ENCODE results near the gene RNF214. TPM values are rescaled to one million over a fixed set of nuclear protein-coding genes. Genes with fewer than 3 reads are reported as not detected.
"Not testable (repeated sequence)": the region's sequence is repeated elsewhere in the genome, so short reads cannot be mapped to it uniquely, and the experiment has no call there.

RNF214 gene
- total and polyA plus RNA-seq, 3 donors from 2014 or later = 37.8 to 48.9 (median 44.9) TPM

- Histone ChIP-seq H3K4me3 (no peak overlapping the region), H3K36me3 (ENCODE audit: low read depth, missing control alignments) (no peaks in the 10 kb centered on the region), H3K4me1 (no peaks in the 10 kb centered on the region), H3K27ac (peak overlapping the region in 1 of 2 donors; percentile 31), H3K9me3 (no peaks in the 10 kb centered on the region), H3K27me3 (no peaks in the 10 kb centered on the region)
- intact Hi-C loops (cut with DNase I; ENCODE audit: low total_unique reads) = no loop called here
- TF ChIP-seq POLR2A (IDR thresholded peaks at IDR 0.05) = no peak
- TF ChIP-seq CTCF (IDR thresholded peaks at IDR 0.05) = no peak
- WGBS, 2 donors = 82 to 85% methylated on average over 7 to 10 of the region's 10 CpGs
- peak; percentile 86 for DNase-seq
These were observed 19.0 kb downstream of the RNF214 start for GRCh38 chr11:117251506-117251905.

- intact Hi-C loops (cut with DNase I; ENCODE audit: low total_unique reads) = no loop called here
- Histone ChIP-seq H3K36me3 (ENCODE audit: low read depth, missing control alignments) (no peaks in the 10 kb centered on the region), H3K27me3 (no peaks in the 10 kb centered on the region), H3K27ac (no peak overlapping the region), H3K9me3 (no peaks in the 10 kb centered on the region), H3K4me1 (no peaks in the 10 kb centered on the region), H3K4me3 (no peak overlapping the region)
- no peak for DNase-seq
- no peak for TF ChIP-seq POLR2A (IDR thresholded peaks at IDR 0.05)
- no peak for TF ChIP-seq CTCF (IDR thresholded peaks at IDR 0.05)
- WGBS, 2 donors = 85 to 89% methylated on average over 3 of the region's 3 CpGs
These were observed 23.5 kb downstream of the RNF214 start for GRCh38 chr11:117255966-117256365.

- no peaks in the 10 kb centered on the region for H3K9me3 ChIP-seq
- intact Hi-C loops (cut with DNase I; ENCODE audit: low total_unique reads) = no loop called here
- no peak overlapping the region for H3K4me3 ChIP-seq
- TF ChIP-seq CTCF (IDR thresholded peaks at IDR 0.05) (no peak), POLR2A (IDR thresholded peaks at IDR 0.05) (no peak)
- H3K27ac ChIP-seq = no peak overlapping the region
- H3K27me3 ChIP-seq = no peaks in the 10 kb centered on the region
- WGBS, 2 donors = 50 to 72% methylated on average over 2 of the region's 2 CpGs
- no peaks in the 10 kb centered on the region for H3K36me3 ChIP-seq (ENCODE audit: low read depth, missing control alignments)
- DNase-seq = no peak
- no peaks in the 10 kb centered on the region for H3K4me1 ChIP-seq
These were observed 24.1 kb downstream of the RNF214 start for GRCh38 chr11:117256573-117256972.

- WGBS, 2 donors = 59 to 67% methylated on average over 2 of the region's 2 CpGs
- no peak for DNase-seq
- Histone ChIP-seq H3K4me3 (no peak overlapping the region), H3K9me3 (no peaks in the 10 kb centered on the region), H3K27ac (no peak overlapping the region), H3K27me3 (no peaks in the 10 kb centered on the region), H3K4me1 (no peaks in the 10 kb centered on the region), H3K36me3 (ENCODE audit: low read depth, missing control alignments) (no peaks in the 10 kb centered on the region)
- intact Hi-C loops (cut with DNase I; ENCODE audit: low total_unique reads) = no loop called here
- TF ChIP-seq CTCF (IDR thresholded peaks at IDR 0.05) (no peak), POLR2A (IDR thresholded peaks at IDR 0.05) (no peak)
These were observed 26.1 kb downstream of the RNF214 start for GRCh38 chr11:117258576-117258975.

- intact Hi-C loops (cut with DNase I; ENCODE audit: low total_unique reads) = no loop called here
- H3K36me3 ChIP-seq (ENCODE audit: low read depth, missing control alignments) = no peaks in the 10 kb centered on the region
- DNase-seq = no peak
These were observed 26.9 kb downstream of the RNF214 start for GRCh38 chr11:117259417-117259816.

GRCh38 chr11:117264624-117265323 is 32.3 kb downstream of the RNF214 start:
- H3K4me1 ChIP-seq; intact Hi-C loops (cut with DNase I; ENCODE audit: low total_unique reads); H3K27me3 ChIP-seq; H3K4me3 ChIP-seq; H3K36me3 ChIP-seq (ENCODE audit: low read depth, missing control alignments); DNase-seq; H3K9me3 ChIP-seq; H3K27ac ChIP-seq: not testable (repeated sequence)
- 90 to 91% methylated on average over 7 of the region's 7 CpGs for WGBS, 2 donors

More at GRCh38 chr11:117259417-117259816, 26.9 kb downstream of the RNF214 start:
- Histone ChIP-seq H3K9me3 (no peaks in the 10 kb centered on the region), H3K4me1 (no peaks in the 10 kb centered on the region), H3K4me3 (no peak overlapping the region), H3K27me3 (no peaks in the 10 kb centered on the region), H3K27ac (no peak overlapping the region)
- WGBS, 2 donors = 82 to 88% methylated on average over 1 of the region's 1 CpG
- TF ChIP-seq POLR2A (IDR thresholded peaks at IDR 0.05) (no peak), CTCF (IDR thresholded peaks at IDR 0.05) (no peak)
